ENCODE data around the gene SLAIN2.
"Not testable (repeated sequence)": the region's sequence is repeated elsewhere in the genome, so short reads cannot be mapped to it uniquely, and the experiment has no call there.

SLAIN2 gene

GRCh38 chr4:48440914-48441313 lies 99.6 kb downstream of the SLAIN2 start:
- not testable (repeated sequence) for DNase-seq (ENCODE audit: low read depth in 2 of 2)

GRCh38 chr4:48445704-48446103 lies 104.4 kb downstream of the SLAIN2 start:
- no peak for DNase-seq (ENCODE audit: low read depth in 2 of 2)

DNA sequence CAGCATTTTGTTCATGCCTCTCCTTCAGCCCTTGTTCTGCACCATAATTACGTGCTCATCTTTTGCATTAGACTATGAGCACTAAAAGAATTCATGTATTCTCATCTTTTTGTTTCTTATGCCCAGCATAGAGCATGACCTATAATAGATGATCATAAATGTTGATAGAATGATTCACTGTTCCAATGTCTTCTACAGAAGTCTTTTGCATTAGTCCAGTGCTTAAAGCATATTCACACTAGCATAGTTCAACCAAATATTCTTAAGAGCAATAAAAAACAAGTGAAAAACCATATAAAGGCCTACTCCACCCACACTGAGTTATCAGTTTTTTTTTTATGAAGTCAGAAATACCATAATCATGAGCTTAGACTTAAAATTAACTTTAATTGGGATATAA lies 105.3 kb downstream of the SLAIN2 start:
- no peak for DNase-seq (ENCODE audit: low read depth in 2 of 2)

DNA sequence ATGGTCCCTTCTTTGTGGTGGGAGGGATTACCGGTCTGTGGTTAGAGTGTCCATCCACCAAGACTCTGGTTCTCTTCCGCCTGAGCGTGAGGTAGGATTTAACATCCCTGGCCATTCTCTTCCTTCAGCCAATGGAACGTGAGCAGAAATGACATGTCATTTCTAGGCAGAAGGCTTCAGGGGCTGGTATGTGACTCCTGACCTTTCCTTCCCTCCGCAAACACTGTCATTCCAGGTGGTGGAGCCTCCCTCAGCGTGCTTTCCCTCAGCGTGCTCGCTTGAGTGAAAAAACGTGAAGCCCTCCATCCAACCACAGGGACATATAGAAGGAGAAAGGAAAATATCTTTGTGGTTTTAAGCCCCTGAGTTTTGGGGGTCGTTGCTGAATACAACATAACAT lies 107.8 kb downstream of the SLAIN2 start:
- DNase-seq (ENCODE audit: low read depth in 2 of 2), result no peak

DNA sequence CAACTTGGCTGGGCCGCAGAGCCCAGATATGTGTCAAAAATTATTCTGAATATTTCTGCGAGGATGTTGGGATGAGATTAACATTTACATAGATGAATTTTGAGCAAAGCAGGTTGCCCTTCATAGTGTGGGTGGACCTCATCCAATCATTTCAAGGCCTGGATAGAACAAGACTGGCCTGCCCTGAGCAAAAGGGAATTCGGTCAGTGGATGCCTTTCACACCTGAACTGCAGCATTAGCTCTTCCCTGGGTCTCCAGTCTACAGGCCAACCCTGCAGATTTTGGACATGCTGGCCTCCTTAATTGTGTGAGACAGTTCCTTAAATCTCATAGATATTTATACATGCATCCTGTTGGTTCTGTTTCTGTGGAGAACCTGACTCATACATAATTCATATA lies 109.4 kb downstream of the SLAIN2 start:
- no peak for DNase-seq (ENCODE audit: low read depth in 2 of 2)

GRCh38 chr4:48451656-48452055 lies 110.3 kb downstream of the SLAIN2 start:
- not testable (repeated sequence) for DNase-seq (ENCODE audit: low read depth in 2 of 2)

- DNase-seq (ENCODE audit: low read depth in 2 of 2), result no peak
Measured at GRCh38 chr4:48454591-48454990, 113.3 kb downstream of the SLAIN2 start.

DNA sequence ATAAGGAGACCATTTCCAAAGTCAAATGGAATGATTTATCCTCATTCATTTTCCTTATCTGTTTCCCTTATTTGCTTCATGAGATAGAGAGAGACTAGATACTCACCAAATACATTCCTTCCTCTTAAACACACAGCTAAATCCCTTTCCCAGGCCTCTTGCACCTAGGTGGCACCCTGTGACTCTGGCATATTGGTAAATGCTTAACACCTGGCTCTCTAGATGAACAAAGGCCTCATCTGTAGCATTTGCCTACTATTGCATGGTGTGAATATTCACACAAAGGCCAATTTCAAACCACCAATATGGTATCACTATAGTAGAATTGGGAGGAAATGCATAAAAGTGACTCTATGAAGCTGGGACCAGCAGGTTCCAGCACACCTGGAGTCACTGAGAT lies 119.7 kb downstream of the SLAIN2 start:
- no peak for DNase-seq (ENCODE audit: low read depth in 2 of 2)

DNA sequence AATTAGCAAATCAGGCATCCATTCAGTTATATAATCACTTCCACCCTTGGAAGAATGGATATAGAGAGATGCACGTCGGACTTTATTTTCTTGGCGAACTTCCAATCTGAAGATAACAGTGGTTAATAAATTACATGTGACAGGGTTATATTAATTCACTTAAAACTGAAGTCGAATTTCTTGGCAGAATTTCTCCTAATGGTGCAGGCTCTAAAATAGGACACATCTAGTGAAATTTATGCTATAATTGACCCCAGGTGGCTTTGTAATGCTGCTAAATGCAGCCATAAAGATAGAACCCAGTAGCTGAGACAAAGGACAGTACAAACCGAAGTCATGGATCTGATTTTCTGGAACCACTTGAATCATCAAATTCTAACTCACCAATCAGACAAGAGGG lies 121.0 kb downstream of the SLAIN2 start:
- DNase-seq (ENCODE audit: low read depth in 2 of 2), result no peak

- no peak for DNase-seq (ENCODE audit: low read depth in 2 of 2)
Measured at GRCh38 chr4:48467442-48467841, 126.1 kb downstream of the SLAIN2 start.

DNA sequence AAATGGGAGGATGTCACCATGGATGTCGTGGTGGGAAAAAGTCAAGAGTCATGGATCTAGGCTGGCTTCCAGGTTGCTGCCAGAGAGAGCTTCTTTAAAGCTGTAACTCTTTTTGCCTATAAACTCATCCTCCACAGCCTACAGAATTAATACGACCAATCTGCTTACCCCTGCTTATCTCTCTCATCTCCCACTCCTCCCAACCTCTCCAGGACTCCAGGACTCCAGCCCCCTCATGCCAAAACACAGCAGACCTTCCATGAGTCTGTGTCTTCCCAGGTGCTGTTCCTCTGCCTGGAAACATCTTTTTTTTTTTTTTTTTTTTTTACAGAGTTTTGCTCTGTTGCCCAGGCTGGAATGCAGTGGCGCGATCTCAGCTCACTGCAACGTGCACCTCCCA lies 126.6 kb downstream of the SLAIN2 start:
- no peak for DNase-seq (ENCODE audit: low read depth in 2 of 2)

- no peak for DNase-seq (ENCODE audit: low read depth in 2 of 2)
Measured at GRCh38 chr4:48470137-48470536, 128.8 kb downstream of the SLAIN2 start.

- DNase-seq (ENCODE audit: low read depth in 2 of 2), result no peak
Measured at GRCh38 chr4:48470570-48470969, 129.2 kb downstream of the SLAIN2 start.

- DNase-seq (ENCODE audit: low read depth in 2 of 2), result no peak
Measured at GRCh38 chr4:48472794-48473193, 131.5 kb downstream of the SLAIN2 start.

- DNase-seq (ENCODE audit: low read depth in 2 of 2), result no peak
Measured at GRCh38 chr4:48475770-48476169, 134.4 kb downstream of the SLAIN2 start.
